ENCODE results near the gene MEAK7. TPM values are rescaled to one million over a fixed set of nuclear protein-coding genes. Genes with fewer than 3 reads are reported as not detected.

The MEAK7 gene
- total RNA-seq, 1 donor from 2014 or later, result 11.5 TPM

DNA sequence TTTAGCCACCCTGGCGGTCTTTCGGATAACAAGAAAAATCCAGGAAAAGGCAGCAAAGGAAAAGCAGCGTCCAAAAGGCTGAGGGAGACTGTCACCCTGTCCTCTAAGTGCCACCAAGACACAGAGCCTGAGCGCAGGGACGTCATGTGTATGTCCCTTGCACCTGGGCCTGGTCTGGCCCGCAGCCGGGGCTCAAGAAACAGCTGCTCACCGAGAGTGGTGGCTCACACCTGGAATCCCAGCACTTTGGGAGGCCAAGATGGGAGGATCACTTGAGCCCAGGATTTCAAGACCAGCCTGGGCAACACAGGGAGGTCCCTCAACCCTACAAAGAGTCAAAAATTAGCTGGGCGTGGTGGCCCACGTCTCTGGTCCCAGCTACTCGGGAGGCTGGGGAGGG lies 9.2 kb upstream of the MEAK7 start:
- DNase-seq (ENCODE audit: low spot score), result no peak

- no peak for DNase-seq (ENCODE audit: low spot score)
Observed at GRCh38 chr16:84513123-84513522, 8.7 kb upstream of the MEAK7 start.

DNA sequence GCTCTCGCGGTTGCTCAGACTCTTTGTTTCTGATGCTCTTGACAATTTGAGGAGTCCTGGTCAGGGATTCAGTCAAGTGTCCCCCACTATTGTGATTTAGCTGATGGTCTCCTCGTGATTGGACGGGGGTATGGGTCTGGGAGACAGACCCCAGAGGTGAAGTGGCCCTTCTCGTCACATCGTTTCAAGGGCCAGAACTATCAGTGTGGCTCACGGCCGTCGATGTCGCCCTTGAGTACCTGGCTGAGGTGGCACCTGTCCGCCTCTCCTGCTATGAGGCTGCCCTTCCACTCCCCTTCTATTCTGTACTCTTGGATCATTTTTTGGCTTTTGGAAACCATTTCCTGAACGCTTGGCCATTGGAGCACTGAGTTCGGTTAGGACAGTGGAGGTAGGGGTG lies 7.4 kb upstream of the MEAK7 start:
- no peak for DNase-seq (ENCODE audit: low spot score)

DNA sequence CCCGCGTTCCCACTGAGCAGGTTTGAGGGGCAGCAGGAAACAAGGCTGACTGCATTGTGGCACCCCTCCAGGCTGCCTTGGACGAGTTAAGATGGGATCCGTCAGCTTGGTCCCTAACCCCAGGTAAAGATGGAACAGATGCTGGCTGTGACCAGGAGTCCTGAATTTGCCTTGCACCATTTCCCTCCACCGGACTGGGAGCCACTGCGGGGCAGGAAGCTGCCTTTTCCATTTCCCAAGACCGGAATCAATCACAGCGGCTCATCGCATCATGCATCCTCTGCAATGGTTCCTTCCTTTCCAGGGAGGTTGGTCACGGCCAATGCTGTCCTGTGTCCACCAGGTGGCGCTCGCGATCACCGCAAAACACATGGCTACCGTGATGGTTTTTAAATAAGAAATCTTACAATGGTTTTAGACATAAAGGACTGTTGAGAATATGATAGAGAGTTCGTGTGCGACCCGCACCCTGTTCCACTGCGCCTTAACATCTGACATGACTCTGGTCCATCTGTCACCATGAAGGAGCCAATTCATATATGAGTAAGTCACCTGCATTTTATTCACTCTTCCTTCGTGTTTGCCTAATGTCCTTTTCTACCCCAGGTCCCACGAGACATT lies 6.8 kb upstream of the MEAK7 start:
- peak; percentile 94 for DNase-seq (ENCODE audit: low spot score)

GRCh38 chr16:84509032-84509950 lies 4.8 kb upstream of the MEAK7 start:
- no peak for DNase-seq (ENCODE audit: low spot score)

DNA sequence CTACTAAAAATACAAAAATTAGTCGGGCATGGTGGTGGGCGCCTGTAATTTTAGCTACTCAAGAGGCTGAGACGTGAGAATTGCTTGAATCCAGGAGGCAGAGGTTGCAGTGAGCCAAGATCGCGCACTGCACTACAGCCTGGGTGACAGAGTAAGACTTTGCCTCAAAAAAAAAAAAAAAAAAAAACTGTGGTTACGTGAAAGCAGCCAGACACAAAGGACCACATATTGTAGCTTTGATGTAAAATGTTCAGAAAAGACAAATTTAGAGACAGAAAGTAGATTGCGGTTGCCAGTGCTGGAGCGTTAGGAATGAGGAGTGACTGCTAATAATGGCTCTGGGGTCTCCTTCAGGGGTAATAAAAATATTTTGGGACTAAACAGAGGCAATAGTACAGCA lies 4.0 kb upstream of the MEAK7 start:
- no peak for DNase-seq (ENCODE audit: low spot score)

DNA sequence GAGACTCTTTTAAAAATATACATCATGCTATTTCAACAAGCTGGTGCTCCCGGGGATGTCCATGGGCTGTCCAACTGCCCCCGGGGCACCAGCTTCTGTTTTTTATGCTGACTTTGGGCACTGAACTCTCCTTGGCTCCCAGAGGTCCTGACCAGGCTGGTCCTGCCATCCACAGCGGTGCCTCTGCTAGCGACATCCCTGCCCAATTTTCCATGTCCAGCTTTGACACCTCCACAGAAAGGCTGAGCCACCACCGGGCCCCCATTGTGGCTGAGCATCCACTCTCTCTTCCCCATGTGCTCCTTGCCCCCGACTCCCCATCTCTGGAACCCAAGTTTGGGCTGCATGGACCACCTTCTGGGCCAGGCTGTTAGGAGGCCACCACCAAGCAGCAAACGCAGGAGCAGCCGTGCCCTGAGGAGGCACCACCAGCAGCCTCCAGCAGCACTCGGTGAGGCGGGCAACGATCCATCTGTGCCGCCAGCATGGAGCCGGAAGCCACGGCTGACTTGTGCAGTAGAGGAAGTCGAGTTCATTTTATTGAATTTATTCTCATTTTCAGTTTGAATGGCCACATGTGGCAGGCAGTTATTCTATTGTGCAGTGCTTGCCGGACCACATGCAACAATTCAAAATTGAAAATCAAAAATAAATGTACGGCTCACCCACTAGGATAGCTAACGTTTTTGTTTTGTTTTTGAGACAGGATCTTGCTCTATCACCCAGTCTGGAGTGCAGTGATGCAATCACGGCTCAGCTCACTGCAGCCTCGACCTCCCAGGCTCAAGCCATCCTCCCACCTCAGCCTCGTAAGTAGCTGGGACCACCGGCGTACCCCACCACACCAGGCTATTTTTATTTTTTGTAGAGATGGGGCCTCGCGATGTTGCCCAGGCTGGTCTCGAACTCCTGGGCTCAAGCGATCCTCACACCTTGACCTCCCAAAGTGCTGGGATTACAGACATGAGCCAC lies 2.8 kb upstream of the MEAK7 start:
- no peak for DNase-seq (ENCODE audit: low spot score)

DNA sequence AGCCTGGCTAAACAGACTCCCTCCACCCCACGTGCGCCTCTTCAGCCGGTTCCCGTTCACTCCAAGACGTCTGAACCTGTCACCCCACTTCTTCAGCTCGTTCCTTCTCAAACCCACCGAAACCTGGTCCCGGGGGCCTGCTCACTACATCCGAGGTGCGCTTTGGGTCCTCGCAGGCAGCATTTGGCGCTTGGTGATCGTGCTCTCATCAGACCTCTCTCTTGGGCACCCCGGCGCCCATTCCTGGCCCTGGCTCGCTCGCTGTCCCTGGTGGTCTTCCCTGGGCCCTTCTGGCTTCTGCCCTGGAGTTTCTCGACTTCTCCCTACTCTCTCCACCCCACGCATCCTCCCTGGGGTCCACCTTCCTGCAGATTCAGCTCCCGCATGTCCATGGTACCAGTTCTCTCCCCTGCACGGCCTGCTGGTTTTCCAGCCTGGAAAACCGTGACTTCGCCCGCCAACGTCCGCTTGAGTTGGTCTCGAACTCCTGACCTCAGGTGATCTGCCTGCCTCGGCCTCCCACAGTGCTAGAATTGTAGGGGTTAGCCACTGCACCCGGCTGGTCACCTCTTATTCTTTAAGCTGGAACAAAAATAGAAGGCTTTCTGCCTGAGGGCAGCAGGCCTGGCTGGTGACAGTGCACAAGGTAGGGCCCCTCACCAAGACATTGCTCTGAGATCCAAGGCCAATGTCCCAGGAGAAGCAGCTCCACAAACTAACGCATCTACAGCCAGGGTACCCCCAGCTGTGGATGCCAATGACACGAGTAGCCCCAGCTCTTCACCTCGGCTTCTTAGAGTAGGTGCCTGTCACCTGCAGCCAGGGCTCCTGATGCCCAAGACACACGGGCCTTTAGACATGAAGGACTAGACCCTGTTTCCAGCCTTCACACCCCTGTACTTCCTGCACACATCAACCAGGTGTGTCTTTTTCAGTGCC lies 1.1 kb upstream of the MEAK7 start:
- no peak for DNase-seq (ENCODE audit: low spot score)

- DNase-seq (ENCODE audit: low spot score), result no peak
Observed at GRCh38 chr16:84503751-84504395, 586 bp downstream of the MEAK7 start.

DNA sequence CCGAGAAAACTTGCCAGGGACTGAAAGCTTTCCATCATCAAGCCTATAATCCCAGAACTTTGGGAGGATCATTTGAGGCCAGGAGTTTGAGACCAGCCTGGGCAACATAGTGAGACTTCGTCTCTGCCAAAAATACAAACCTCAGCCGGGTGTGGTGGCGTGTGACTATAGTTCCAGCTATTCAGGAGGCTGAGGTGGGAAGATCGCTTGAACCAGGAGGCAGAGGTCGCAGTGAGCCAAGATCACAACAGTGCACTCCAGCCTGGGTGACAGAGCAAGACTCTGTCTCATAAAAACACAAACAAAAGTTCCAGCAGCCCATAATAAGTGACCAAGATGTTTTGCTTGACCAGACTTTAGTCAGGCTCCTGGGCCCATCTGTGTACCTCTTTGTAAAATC lies 1.9 kb downstream of the MEAK7 start:
- DNase-seq (ENCODE audit: low spot score), result no peak

- DNase-seq (ENCODE audit: low spot score), result no peak
Observed at GRCh38 chr16:84502075-84502474, 2.4 kb downstream of the MEAK7 start.

GRCh38 chr16:84501077-84501735 lies 3.3 kb downstream of the MEAK7 start:
- DNase-seq (ENCODE audit: low spot score), result no peak

DNA sequence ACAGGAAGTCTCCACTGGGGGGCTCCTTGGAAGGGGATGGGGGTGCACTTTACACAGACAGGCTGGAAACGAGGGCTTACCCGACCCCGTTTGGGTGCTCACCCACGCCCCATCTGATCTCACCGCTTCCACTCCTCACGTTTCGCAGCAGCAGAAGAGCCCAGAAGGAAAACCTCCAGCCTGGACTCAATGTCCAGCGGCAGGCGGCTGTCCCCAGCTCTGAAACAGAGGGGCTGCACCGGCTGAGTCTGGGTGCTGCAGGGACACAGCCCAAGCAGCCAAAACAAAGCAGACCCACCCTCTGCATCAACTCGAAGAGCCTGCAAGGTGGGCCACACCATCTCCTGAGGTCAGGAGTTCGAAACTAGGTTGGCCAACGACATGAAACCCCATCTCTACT lies 3.9 kb downstream of the MEAK7 start:
- no peak for DNase-seq (ENCODE audit: low spot score)

GRCh38 chr16:84499638-84500037 lies 4.8 kb downstream of the MEAK7 start:
- peak; percentile 39 for DNase-seq (ENCODE audit: low spot score)

DNA sequence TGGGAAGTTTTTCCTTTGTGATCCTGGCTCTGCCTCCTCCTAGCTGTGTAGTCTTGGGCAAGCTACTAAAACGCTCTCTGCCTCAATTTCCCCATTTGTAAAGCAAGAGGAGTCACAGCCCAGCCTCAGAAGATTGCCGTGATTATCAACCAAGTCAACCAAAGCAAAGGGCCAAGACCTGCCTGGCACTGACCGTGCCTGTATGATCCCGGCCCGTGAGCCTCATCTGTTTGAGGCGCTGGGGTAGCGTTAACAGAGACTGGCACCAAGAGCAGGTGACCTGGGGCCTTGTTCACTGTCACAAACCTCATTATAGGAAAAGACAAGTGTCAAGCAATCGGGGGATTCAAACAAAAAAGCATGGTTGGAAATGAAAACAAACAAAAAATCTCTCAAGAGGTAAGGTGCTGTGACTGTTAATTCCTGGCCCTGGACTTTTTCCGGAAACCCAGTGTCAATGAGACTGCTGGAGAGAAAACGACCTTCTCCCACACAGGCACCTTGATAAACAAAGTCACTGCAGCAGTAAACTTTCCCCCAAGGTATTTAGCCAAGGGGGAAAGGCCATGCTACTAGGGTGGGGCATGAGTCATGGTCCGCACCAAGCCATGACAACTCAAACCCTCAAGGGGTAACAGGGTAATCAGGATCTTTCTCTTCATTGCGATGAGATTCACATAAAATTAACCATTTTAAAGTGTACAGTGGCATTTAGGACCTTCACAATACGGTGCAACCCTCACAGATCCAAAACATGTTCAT lies 5.4 kb downstream of the MEAK7 start:
- peak; percentile 79 for DNase-seq (ENCODE audit: low spot score)

DNA sequence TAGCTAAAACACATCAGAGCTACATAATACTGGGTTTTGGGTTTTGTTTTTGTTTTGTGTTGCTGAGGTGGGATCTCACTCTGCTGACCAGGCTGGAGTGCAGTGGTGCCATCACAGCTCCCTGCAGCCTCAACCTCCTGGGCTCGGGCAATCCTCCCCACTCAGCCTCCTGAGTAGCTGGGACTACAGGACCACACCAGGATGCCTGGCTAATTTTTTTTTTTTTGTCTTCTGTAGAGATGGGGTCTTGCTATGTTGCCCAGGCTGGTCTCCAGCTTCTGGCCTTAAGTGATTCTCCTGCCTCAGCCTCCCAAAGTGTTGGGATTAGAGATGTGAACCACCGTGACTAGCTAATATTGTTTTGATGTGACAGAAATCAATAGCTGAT lies 6.2 kb downstream of the MEAK7 start:
- DNase-seq (ENCODE audit: low spot score), result peak; percentile 33

GRCh38 chr16:84497418-84498222 lies 6.8 kb downstream of the MEAK7 start:
- DNase-seq (ENCODE audit: low spot score), result peak; percentile 43

GRCh38 chr16:84496991-84497390 lies 7.5 kb downstream of the MEAK7 start:
- peak; percentile 33 for DNase-seq (ENCODE audit: low spot score)

Measured in mesenteric fat pad (tissue), 1 donor.